Measurements from ENCODE around the gene SNW1.
"Not testable (repeated sequence)": the region's sequence is repeated elsewhere in the genome, so short reads cannot be mapped to it uniquely, and the experiment has no call there.

The SNW1 gene

GRCh38 chr14:77752799-77753516, 8.0 kb downstream of the SNW1 start:
- in situ Hi-C loops (cut with HindIII; ENCODE audit: low sequenced_read_pairs): loop anchor here (5.0 kb wide), 1 partner anchor 64 kb away; no protein-coding TSS in a partner anchor

- in situ Hi-C loops (cut with HindIII; ENCODE audit: low sequenced_read_pairs): loop anchor here (5.0 kb wide), 1 partner anchor 65 kb away; no protein-coding TSS in a partner anchor
Measured at GRCh38 chr14:77752266-77752665, 8.7 kb downstream of the SNW1 start.

- in situ Hi-C loops (cut with HindIII; ENCODE audit: low sequenced_read_pairs): not testable (repeated sequence)
Measured at GRCh38 chr14:77747425-77747824, 13.5 kb downstream of the SNW1 start.

- in situ Hi-C loops (cut with HindIII; ENCODE audit: low sequenced_read_pairs): no loop called here
Measured at GRCh38 chr14:77746064-77746702, 14.8 kb downstream of the SNW1 start.

- in situ Hi-C loops (cut with HindIII; ENCODE audit: low sequenced_read_pairs): no loop called here
Measured at GRCh38 chr14:77741438-77741837, 19.5 kb downstream of the SNW1 start.

GRCh38 chr14:77738559-77739250, 22.3 kb downstream of the SNW1 start:
- in situ Hi-C loops (cut with HindIII; ENCODE audit: low sequenced_read_pairs): no loop called here

GRCh38 chr14:77730976-77731497, 29.9 kb downstream of the SNW1 start:
- in situ Hi-C loops (cut with HindIII; ENCODE audit: low sequenced_read_pairs): no loop called here

GRCh38 chr14:77722301-77722700, 38.7 kb downstream of the SNW1 start:
- in situ Hi-C loops (cut with HindIII; ENCODE audit: low sequenced_read_pairs): no loop called here

- in situ Hi-C loops (cut with HindIII; ENCODE audit: low sequenced_read_pairs): no loop called here
Measured at GRCh38 chr14:77721437-77721836, 39.5 kb downstream of the SNW1 start.

GRCh38 chr14:77717608-77718305, 43.2 kb downstream of the SNW1 start:
- in situ Hi-C loops (cut with HindIII; ENCODE audit: low sequenced_read_pairs): loop anchor here (5.0 kb wide), 1 partner anchor 100 kb away; no protein-coding TSS in a partner anchor

GRCh38 chr14:77714926-77715325, 46.0 kb downstream of the SNW1 start:
- in situ Hi-C loops (cut with HindIII; ENCODE audit: low sequenced_read_pairs): loop anchor here (5.0 kb wide), 1 partner anchor 102 kb away; no protein-coding TSS in a partner anchor

GRCh38 chr14:77710364-77710763, 50.6 kb downstream of the SNW1 start:
- in situ Hi-C loops (cut with HindIII; ENCODE audit: low sequenced_read_pairs): no loop called here

GRCh38 chr14:77709412-77709811, 51.5 kb downstream of the SNW1 start:
- in situ Hi-C loops (cut with HindIII; ENCODE audit: low sequenced_read_pairs): no loop called here

GRCh38 chr14:77708749-77709148, 52.2 kb downstream of the SNW1 start:
- in situ Hi-C loops (cut with HindIII; ENCODE audit: low sequenced_read_pairs): no loop called here

- in situ Hi-C loops (cut with HindIII; ENCODE audit: low sequenced_read_pairs): no loop called here
Measured at GRCh38 chr14:77707724-77708408, 53.1 kb downstream of the SNW1 start, which contains the start of the genes ALKBH1 and SLIRP. Gene ALKBH1, minus strand, starts transcription at chr14:77708023. Its CDS starts 19 bp downstream, at chr14:77708004. Gene SLIRP, plus strand, starts transcription at chr14:77708103. Its CDS starts 9 bp downstream, at chr14:77708112.

GRCh38 chr14:77707355-77707723, 53.6 kb downstream of the SNW1 start:
- in situ Hi-C loops (cut with HindIII; ENCODE audit: low sequenced_read_pairs): no loop called here

- in situ Hi-C loops (cut with HindIII; ENCODE audit: low sequenced_read_pairs): no loop called here
Measured at GRCh38 chr14:77691259-77691658, 69.7 kb downstream of the SNW1 start.

GRCh38 chr14:77682158-77682553, 78.8 kb downstream of the SNW1 start:
- in situ Hi-C loops (cut with HindIII; ENCODE audit: low sequenced_read_pairs): no loop called here

- in situ Hi-C loops (cut with HindIII; ENCODE audit: low sequenced_read_pairs): no loop called here
Measured at GRCh38 chr14:77681196-77682157, 79.5 kb downstream of the SNW1 start.

Data from endothelial cell of hepatic sinusoid (primary cell).